ENCODE measurements around the gene CD300C. TPM values are rescaled to one million over a fixed set of nuclear protein-coding genes. Genes with fewer than 3 reads are reported as not detected.

CD300C gene
- total and polyA plus RNA-seq, 2 donors (not counting 1 experiment from before 2014, with no cell fraction given), result not detected

- Histone ChIP-seq H3K9me3 (ENCODE audit: control insufficient read depth, insufficient read depth, low read depth, low read length) (no peaks in the 10 kb centered on the region), H2AFZ (ENCODE audit: low read length) (no peak overlapping the region), H3K4me2 (ENCODE audit: extremely low read depth, insufficient read depth, low read length) (no peak overlapping the region), H3K36me3 (ENCODE audit: control insufficient read depth, insufficient read depth, low read length) (no peaks in the 10 kb centered on the region), H3K4me1 (ENCODE audit: control insufficient read depth, extremely low read depth, insufficient read depth, low read length) (no peaks in the 10 kb centered on the region), H3K27ac (ENCODE audit: insufficient read depth, low read length) (no peak overlapping the region), H3K27me3 (ENCODE audit: control insufficient read depth, insufficient read depth, low read length) (no peaks in the 10 kb centered on the region), H4K20me1 (ENCODE audit: control insufficient read depth, extremely low read depth, insufficient read depth, low read length) (no peaks in the 10 kb centered on the region), H3K4me3 (replicated peaks in 1 of 4; ENCODE audit: control extremely low read depth in 1 of 4, insufficient read depth in 1 of 4, low read depth in 3 of 4, low read length in 4 of 4) (no peak overlapping the region), H3K9ac (ENCODE audit: insufficient read depth, low read length) (no peak overlapping the region), H3K79me2 (ENCODE audit: control insufficient read depth, insufficient read depth, low read length) (no peaks in the 10 kb centered on the region)
- no peak for DNase-seq (ENCODE audit: low read depth in 2 of 2)
- no peak for TF ChIP-seq EZH2 (IDR thresholded peaks at IDR 0.05; ENCODE audit: low read length, missing control alignments)
- no peak for TF ChIP-seq CTCF (conservative IDR thresholded peaks at IDR 0.05 in 1 of 2, IDR thresholded peaks at IDR 0.05 in 1 of 2; ENCODE audit: low read depth in 1 of 2, low read length in 2 of 2)
Measured at GRCh38 chr17:74527081-74527480, 18.8 kb downstream of the CD300C start.

DNA sequence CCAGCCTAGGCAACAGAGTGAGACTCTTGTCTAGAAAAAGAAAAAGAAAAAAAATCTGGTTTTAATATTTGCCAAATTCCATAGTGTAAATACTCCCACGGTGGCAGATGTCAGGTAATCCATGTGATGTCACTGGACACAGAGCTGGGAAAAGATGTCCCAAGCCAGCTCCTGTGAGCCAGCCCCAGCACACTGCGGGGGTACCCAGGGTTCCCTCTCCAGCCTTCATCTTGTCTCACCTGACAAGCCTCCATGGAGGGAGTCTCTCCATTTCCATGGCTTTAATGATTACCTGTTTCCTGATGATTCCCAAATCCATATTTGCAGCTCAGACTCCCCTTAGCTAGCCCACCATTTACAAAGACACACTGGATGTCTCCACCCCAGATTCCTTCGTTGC, 19.2 kb downstream of the CD300C start:
- H3K27me3 ChIP-seq (ENCODE audit: control insufficient read depth, insufficient read depth, low read length), result no peaks in the 10 kb centered on the region
- H3K4me1 ChIP-seq (ENCODE audit: control insufficient read depth, extremely low read depth, insufficient read depth, low read length), result no peaks in the 10 kb centered on the region
- no peak overlapping the region for H3K4me3 ChIP-seq (replicated peaks in 1 of 4; ENCODE audit: control extremely low read depth in 1 of 4, insufficient read depth in 1 of 4, low read depth in 3 of 4, low read length in 4 of 4)
- no peak overlapping the region for H3K9ac ChIP-seq (ENCODE audit: insufficient read depth, low read length)
- H3K79me2 ChIP-seq (ENCODE audit: control insufficient read depth, insufficient read depth, low read length), result no peaks in the 10 kb centered on the region
- no peaks in the 10 kb centered on the region for H3K9me3 ChIP-seq (ENCODE audit: control insufficient read depth, insufficient read depth, low read depth, low read length)
- H4K20me1 ChIP-seq (ENCODE audit: control insufficient read depth, extremely low read depth, insufficient read depth, low read length), result no peaks in the 10 kb centered on the region
- no peak overlapping the region for H3K4me2 ChIP-seq (ENCODE audit: extremely low read depth, insufficient read depth, low read length)
- no peak for TF ChIP-seq CTCF (conservative IDR thresholded peaks at IDR 0.05 in 1 of 2, IDR thresholded peaks at IDR 0.05 in 1 of 2; ENCODE audit: low read depth in 1 of 2, low read length in 2 of 2)
- no peak for TF ChIP-seq EZH2 (IDR thresholded peaks at IDR 0.05; ENCODE audit: low read length, missing control alignments)
- H3K27ac ChIP-seq (ENCODE audit: insufficient read depth, low read length), result no peak overlapping the region
- no peak overlapping the region for H2AFZ ChIP-seq (ENCODE audit: low read length)
- H3K36me3 ChIP-seq (ENCODE audit: control insufficient read depth, insufficient read depth, low read length), result no peaks in the 10 kb centered on the region
- no peak for DNase-seq (ENCODE audit: low read depth in 2 of 2)

- Histone ChIP-seq H3K4me2 (ENCODE audit: extremely low read depth, insufficient read depth, low read length) (no peak overlapping the region), H4K20me1 (ENCODE audit: control insufficient read depth, extremely low read depth, insufficient read depth, low read length) (no peaks in the 10 kb centered on the region), H2AFZ (ENCODE audit: low read length) (no peak overlapping the region), H3K4me1 (ENCODE audit: control insufficient read depth, extremely low read depth, insufficient read depth, low read length) (no peaks in the 10 kb centered on the region), H3K79me2 (ENCODE audit: control insufficient read depth, insufficient read depth, low read length) (no peaks in the 10 kb centered on the region), H3K27me3 (ENCODE audit: control insufficient read depth, insufficient read depth, low read length) (no peaks in the 10 kb centered on the region), H3K27ac (ENCODE audit: insufficient read depth, low read length) (no peak overlapping the region), H3K9ac (ENCODE audit: insufficient read depth, low read length) (no peak overlapping the region), H3K9me3 (ENCODE audit: control insufficient read depth, insufficient read depth, low read depth, low read length) (no peaks in the 10 kb centered on the region), H3K4me3 (replicated peaks in 1 of 4; ENCODE audit: control extremely low read depth in 1 of 4, insufficient read depth in 1 of 4, low read depth in 3 of 4, low read length in 4 of 4) (no peak overlapping the region), H3K36me3 (ENCODE audit: control insufficient read depth, insufficient read depth, low read length) (no peaks in the 10 kb centered on the region)
- DNase-seq (ENCODE audit: low read depth in 2 of 2), result no peak
- TF ChIP-seq EZH2 (IDR thresholded peaks at IDR 0.05; ENCODE audit: low read length, missing control alignments), result no peak
- no peak for TF ChIP-seq CTCF (conservative IDR thresholded peaks at IDR 0.05 in 1 of 2, IDR thresholded peaks at IDR 0.05 in 1 of 2; ENCODE audit: low read depth in 1 of 2, low read length in 2 of 2)
Measured at GRCh38 chr17:74525781-74526288, 20.1 kb downstream of the CD300C start.
